Astrocyte (in vitro differentiated cells and primary cell): Measurements from ENCODE around the gene PHF19. TPM values are rescaled to one million over a fixed set of nuclear protein-coding genes. Genes with fewer than 3 reads are reported as not detected.

Experiments
- DNase-seq: peaks from one replicate; pipeline ENCODE4 v3.0.0-alpha.2; 2010; ENCODE audit warnings: low read depth
- FAIRE-seq: peaks from 2 replicates; lab custom pipeline; 2011; peaks lifted over from hg19 to GRCh38; lab: Jason Lieb, UNC
- H2AFZ ChIP-seq: 2 replicates; pipeline ENCODE4 v1.6.0; 2012; ENCODE audit warnings: low read depth, low read length, inconsistent platforms
- H3K27ac ChIP-seq: 2 replicates; pipeline ENCODE4 v1.5.1; 2011; ENCODE audit warnings: low read depth, low read length, inconsistent platforms
- H3K27me3 ChIP-seq: 2 replicates; pipeline ENCODE4 v1.6.0; 2011; ENCODE audit warnings: low read length, inconsistent platforms; ENCODE audit not compliant: insufficient read depth
- H3K36me3 ChIP-seq: 2 replicates; pipeline ENCODE4 v1.5.1; 2011; ENCODE audit warnings: low read length, inconsistent platforms; ENCODE audit not compliant: insufficient read depth
- H3K4me1 ChIP-seq: 2 replicates; pipeline ENCODE4 v1.5.1; 2011; ENCODE audit warnings: low read length, inconsistent platforms; ENCODE audit not compliant: insufficient read depth
- H3K4me2 ChIP-seq: 2 replicates; pipeline ENCODE4 v1.6.0; 2012; ENCODE audit warnings: low read length, inconsistent platforms
- H3K4me3 ChIP-seq: 2 replicates; pipeline ENCODE4 v1.5.1; 2011; ENCODE audit warnings: low read depth, mild to moderate bottlenecking, low read length, inconsistent platforms; ENCODE audit not compliant: insufficient read depth
- H3K79me2 ChIP-seq: 2 replicates; pipeline ENCODE4 v1.6.0; 2012; ENCODE audit warnings: mild to moderate bottlenecking, low read length, inconsistent platforms; ENCODE audit not compliant: insufficient read depth
- H3K9ac ChIP-seq: 2 replicates; pipeline ENCODE4 v1.6.0; 2012; ENCODE audit warnings: mild to moderate bottlenecking, low read length, inconsistent platforms
- H3K9me3 ChIP-seq: 2 replicates; pipeline ENCODE4 v1.5.1; 2012; ENCODE audit warnings: low read depth, mild to moderate bottlenecking, low read length, inconsistent platforms; ENCODE audit not compliant: insufficient read depth
- H4K20me1 ChIP-seq: 2 replicates; pipeline ENCODE4 v1.6.0; 2012; ENCODE audit warnings: low read length, inconsistent platforms; ENCODE audit not compliant: insufficient read depth
- H3K27ac Mint-ChIP-seq: one replicate; pipeline ENCODE4 v1.8.0; 2021; ENCODE audit warnings: mild to moderate bottlenecking, mixed read lengths; ENCODE audit not compliant: unreplicated experiment
- H3K27me3 Mint-ChIP-seq: one replicate; pipeline ENCODE4 v1.8.0; 2021; ENCODE audit warnings: low read depth, mixed read lengths; ENCODE audit not compliant: unreplicated experiment
- H3K36me3 Mint-ChIP-seq: one replicate; pipeline ENCODE4 v1.8.0; 2021; ENCODE audit warnings: low read depth, mixed read lengths; ENCODE audit not compliant: unreplicated experiment
- H3K4me1 Mint-ChIP-seq: one replicate; pipeline ENCODE4 v1.8.0; 2021; ENCODE audit warnings: low read depth, mixed read lengths; ENCODE audit not compliant: unreplicated experiment
- H3K4me3 Mint-ChIP-seq: one replicate; pipeline ENCODE4 v1.8.0; 2021; ENCODE audit warnings: mild to moderate bottlenecking, moderate library complexity, mixed read lengths; ENCODE audit not compliant: unreplicated experiment
- H3K9me3 Mint-ChIP-seq: one replicate; pipeline ENCODE4 v1.8.0; 2021; ENCODE audit warnings: mild to moderate bottlenecking, mixed read lengths; ENCODE audit not compliant: unreplicated experiment
- CTCF ChIP-seq: IDR thresholded peaks from 2 replicates; pipeline ENCODE4 v1.5.1; 2011; ENCODE audit warnings: low read depth, mild to moderate bottlenecking, inconsistent platforms, low read length, moderate library complexity; ENCODE audit not compliant: insufficient read depth
- EZH2 ChIP-seq: IDR thresholded peaks from 2 replicates; pipeline ENCODE4 v1.6.1; 2012; ENCODE audit warnings: mild to moderate bottlenecking, low read length, inconsistent platforms; ENCODE audit not compliant: insufficient read depth
- total RNA-seq: library from RNA; stranded (reverse); gene quantifications from 2 replicates; pipeline ENCODE4 v1.2.1, GENCODE V29; 2021

PHF19 gene
- total RNA-seq, 1 donor from 2014 or later: 19.5 TPM

- DNase-seq: no peak
- Histone ChIP-seq H2AFZ (no peak overlapping the region), H3K27ac (no peak overlapping the region), H3K9ac (no peak overlapping the region), H3K79me2 (peaks cover 21% of the 10 kb centered on the region), H3K4me1 (peaks cover 27% of the 10 kb centered on the region), H3K4me2 (no peak overlapping the region), H3K9me3 (no peaks in the 10 kb centered on the region), H3K27me3 (no peaks in the 10 kb centered on the region), H3K4me3 (no peak overlapping the region), H4K20me1 (no peaks in the 10 kb centered on the region), H3K36me3 (peaks cover 6% of the 10 kb centered on the region)
- H3K4me3 Mint-ChIP-seq: no peak overlapping the region
- H3K9me3 Mint-ChIP-seq: no peaks in the 10 kb centered on the region
- H3K27ac Mint-ChIP-seq: no peak overlapping the region
- H3K27me3 Mint-ChIP-seq: no peaks in the 10 kb centered on the region
- peaks cover 11% of the 10 kb centered on the region for H3K4me1 Mint-ChIP-seq
- peaks cover 5% of the 10 kb centered on the region for H3K36me3 Mint-ChIP-seq
- no peak for FAIRE-seq
- TF ChIP-seq EZH2: no peak
- TF ChIP-seq CTCF: no peak
Observed at GRCh38 chr9:120872791-120873502, 4.0 kb downstream of the PHF19 start.

GRCh38 chr9:120870206-120870605, 6.8 kb downstream of the PHF19 start:
- H3K4me3 Mint-ChIP-seq: no peak overlapping the region
- peaks cover 6% of the 10 kb centered on the region for H3K36me3 Mint-ChIP-seq
- no peak overlapping the region for H2AFZ ChIP-seq

More at GRCh38 chr9:120870206-120870605, 6.8 kb downstream of the PHF19 start:
- Mint-ChIP-seq H3K27ac (no peak overlapping the region), H3K27me3 (no peaks in the 10 kb centered on the region), H3K9me3 (no peaks in the 10 kb centered on the region), H3K4me1 (peaks cover 9% of the 10 kb centered on the region)
- no peak for TF ChIP-seq CTCF
- TF ChIP-seq EZH2: no peak
- H3K36me3 ChIP-seq: peaks cover 6% of the 10 kb centered on the region
- H3K27ac ChIP-seq: no peak overlapping the region
- H3K4me2 ChIP-seq: no peak overlapping the region
- no peak overlapping the region for H3K4me3 ChIP-seq
- H3K79me2 ChIP-seq: peaks cover 12% of the 10 kb centered on the region
- no peaks in the 10 kb centered on the region for H3K27me3 ChIP-seq
- H4K20me1 ChIP-seq: no peaks in the 10 kb centered on the region
- H3K4me1 ChIP-seq: peaks cover 13% of the 10 kb centered on the region
- H3K9me3 ChIP-seq: no peaks in the 10 kb centered on the region
- H3K9ac ChIP-seq: no peak overlapping the region
- DNase-seq (no peak), FAIRE-seq (no peak)
